ENCODE data around the gene FNDC5.

Gene FNDC5

GRCh38 chr1:32863881-32864245 lies 6.8 kb downstream of the FNDC5 start:
- H3K4me2 ChIP-seq (ENCODE audit: low read length), result no peak overlapping the region
- no peaks in the 10 kb centered on the region for H3K4me1 ChIP-seq (ENCODE audit: control insufficient read depth in 1 of 2, insufficient read depth in 2 of 2, low read length in 2 of 2)
- no peak overlapping the region for H4K12ac ChIP-seq (ENCODE audit: low read depth, low read length)
- H2AK5ac ChIP-seq (ENCODE audit: low read length), result no peak overlapping the region
- no peak for DNase-seq
- H3K79me2 ChIP-seq (ENCODE audit: control insufficient read depth, insufficient read depth, low read length, poor library complexity), result no peaks in the 10 kb centered on the region
- no peaks in the 10 kb centered on the region for H3K79me1 ChIP-seq (ENCODE audit: low read length)
- H2AFZ ChIP-seq (ENCODE audit: insufficient read depth, low read length, poor library complexity), result no peak overlapping the region
- H3K36me3 ChIP-seq (ENCODE audit: control insufficient read depth in 1 of 2, insufficient read depth in 2 of 2, low read length in 2 of 2), result peaks cover 0 to 6% of the 10 kb centered on the region in 2 experiments
- no peak overlapping the region for H3K4ac ChIP-seq (ENCODE audit: low read depth, low read length)
- H2BK5ac ChIP-seq (ENCODE audit: low read depth, low read length, poor library complexity), result no peak overlapping the region
- WGBS (ENCODE audit: extremely low coverage, insufficient coverage, insufficient read length), result no CpG with 5 or more reads among the region's 1 CpG
- no peaks in the 10 kb centered on the region for H3K27me3 ChIP-seq (ENCODE audit: insufficient read depth, low read length)
- no peak overlapping the region for H3K27ac ChIP-seq (ENCODE audit: low read depth, low read length)
- H2BK120ac ChIP-seq (ENCODE audit: insufficient read depth, low read length, poor library complexity), result no peak overlapping the region
- no peak overlapping the region for H4K91ac ChIP-seq (ENCODE audit: low read depth, low read length)
- H3K18ac ChIP-seq (ENCODE audit: low read length), result no peak overlapping the region
- H4K8ac ChIP-seq (ENCODE audit: low read depth, low read length), result no peak overlapping the region
- peaks cover 2% of the 10 kb centered on the region for H3K9me3 ChIP-seq (ENCODE audit: insufficient read depth, low read depth, low read length)
- H3K9ac ChIP-seq (ENCODE audit: low read length), result no peak overlapping the region
- no peak overlapping the region for H3K23ac ChIP-seq (ENCODE audit: low read length)
- no peak overlapping the region for H2BK12ac ChIP-seq (ENCODE audit: low read length)
- H3K4me3 ChIP-seq (ENCODE audit: low read depth, low read length), result no peak overlapping the region
- H3K14ac ChIP-seq (ENCODE audit: low read length), result no peak overlapping the region

- Histone ChIP-seq H3K36me3 (ENCODE audit: control insufficient read depth in 1 of 2, insufficient read depth in 2 of 2, low read length in 2 of 2) (peaks cover 0 to 6% of the 10 kb centered on the region in 2 experiments), H2BK5ac (ENCODE audit: low read depth, low read length, poor library complexity) (no peak overlapping the region), H2BK120ac (ENCODE audit: insufficient read depth, low read length, poor library complexity) (no peak overlapping the region)
These were observed 7.4 kb downstream of the FNDC5 start for GRCh38 chr1:32863218-32863880.

GRCh38 chr1:32861904-32862695 lies 8.6 kb downstream of the FNDC5 start:
- no peak overlapping the region for H3K4me3 ChIP-seq (ENCODE audit: low read depth, low read length)
- no peak overlapping the region for H2AFZ ChIP-seq (ENCODE audit: insufficient read depth, low read length, poor library complexity)
- H2BK5ac ChIP-seq (ENCODE audit: low read depth, low read length, poor library complexity), result no peak overlapping the region
- DNase-seq, result no peak
- H3K23ac ChIP-seq (ENCODE audit: low read length), result no peak overlapping the region
- H4K91ac ChIP-seq (ENCODE audit: low read depth, low read length), result no peak overlapping the region
- no peak overlapping the region for H3K27ac ChIP-seq (ENCODE audit: low read depth, low read length)
- H3K27me3 ChIP-seq (ENCODE audit: insufficient read depth, low read length), result no peaks in the 10 kb centered on the region
- no peak overlapping the region for H3K9ac ChIP-seq (ENCODE audit: low read length)
- WGBS (ENCODE audit: extremely low coverage, insufficient coverage, insufficient read length), result no CpG with 5 or more reads among the region's 3 CpGs
- no peak overlapping the region for H3K18ac ChIP-seq (ENCODE audit: low read length)
- H3K4me1 ChIP-seq (ENCODE audit: control insufficient read depth in 1 of 2, insufficient read depth in 2 of 2, low read length in 2 of 2), result no peaks in the 10 kb centered on the region
- no peak overlapping the region for H3K4me2 ChIP-seq (ENCODE audit: low read length)
- peaks cover 2% of the 10 kb centered on the region for H3K9me3 ChIP-seq (ENCODE audit: insufficient read depth, low read depth, low read length)
- H3K14ac ChIP-seq (ENCODE audit: low read length), result no peak overlapping the region
- H3K79me1 ChIP-seq (ENCODE audit: low read length), result no peaks in the 10 kb centered on the region
- no peaks in the 10 kb centered on the region for H3K79me2 ChIP-seq (ENCODE audit: control insufficient read depth, insufficient read depth, low read length, poor library complexity)
- no peak overlapping the region for H3K4ac ChIP-seq (ENCODE audit: low read depth, low read length)
- peaks cover 0 to 8% of the 10 kb centered on the region in 2 experiments for H3K36me3 ChIP-seq (ENCODE audit: control insufficient read depth in 1 of 2, insufficient read depth in 2 of 2, low read length in 2 of 2)
- no peak overlapping the region for H4K8ac ChIP-seq (ENCODE audit: low read depth, low read length)
- H2BK12ac ChIP-seq (ENCODE audit: low read length), result no peak overlapping the region
- H2BK120ac ChIP-seq (ENCODE audit: insufficient read depth, low read length, poor library complexity), result no peak overlapping the region
- no peak overlapping the region for H2AK5ac ChIP-seq (ENCODE audit: low read length)
- no peak overlapping the region for H4K12ac ChIP-seq (ENCODE audit: low read depth, low read length)

More at GRCh38 chr1:32863218-32863880, 7.4 kb downstream of the FNDC5 start:
- no peak overlapping the region for H3K4me3 ChIP-seq (ENCODE audit: low read depth, low read length)
- no peak overlapping the region for H3K4ac ChIP-seq (ENCODE audit: low read depth, low read length)
- DNase-seq, result no peak
- WGBS (ENCODE audit: extremely low coverage, insufficient coverage, insufficient read length), result no CpG with 5 or more reads among the region's 4 CpGs
- no peak overlapping the region for H2AFZ ChIP-seq (ENCODE audit: insufficient read depth, low read length, poor library complexity)
- H4K12ac ChIP-seq (ENCODE audit: low read depth, low read length), result no peak overlapping the region
- no peak overlapping the region for H3K14ac ChIP-seq (ENCODE audit: low read length)
- no peak overlapping the region for H3K4me2 ChIP-seq (ENCODE audit: low read length)
- H3K9ac ChIP-seq (ENCODE audit: low read length), result no peak overlapping the region
- no peak overlapping the region for H4K8ac ChIP-seq (ENCODE audit: low read depth, low read length)
- no peak overlapping the region for H3K18ac ChIP-seq (ENCODE audit: low read length)
- H3K27ac ChIP-seq (ENCODE audit: low read depth, low read length), result no peak overlapping the region
- H3K23ac ChIP-seq (ENCODE audit: low read length), result no peak overlapping the region
- no peak overlapping the region for H2AK5ac ChIP-seq (ENCODE audit: low read length)
- no peak overlapping the region for H2BK12ac ChIP-seq (ENCODE audit: low read length)
- H4K91ac ChIP-seq (ENCODE audit: low read depth, low read length), result no peak overlapping the region
- H3K27me3 ChIP-seq (ENCODE audit: insufficient read depth, low read length), result no peaks in the 10 kb centered on the region
- no peaks in the 10 kb centered on the region for H3K79me2 ChIP-seq (ENCODE audit: control insufficient read depth, insufficient read depth, low read length, poor library complexity)
- peaks cover 2% of the 10 kb centered on the region for H3K9me3 ChIP-seq (ENCODE audit: insufficient read depth, low read depth, low read length)
- H3K4me1 ChIP-seq (ENCODE audit: control insufficient read depth in 1 of 2, insufficient read depth in 2 of 2, low read length in 2 of 2), result no peaks in the 10 kb centered on the region
- H3K79me1 ChIP-seq (ENCODE audit: low read length), result no peaks in the 10 kb centered on the region

GRCh38 chr1:32860566-32860965 lies 10.1 kb downstream of the FNDC5 start:
- H4K91ac ChIP-seq (ENCODE audit: low read depth, low read length), result no peak overlapping the region
- H2AFZ ChIP-seq (ENCODE audit: insufficient read depth, low read length, poor library complexity), result no peak overlapping the region
- no peak overlapping the region for H2AK5ac ChIP-seq (ENCODE audit: low read length)
- H3K79me2 ChIP-seq (ENCODE audit: control insufficient read depth, insufficient read depth, low read length, poor library complexity), result no peaks in the 10 kb centered on the region
- no peak overlapping the region for H3K9ac ChIP-seq (ENCODE audit: low read length)
- no peak overlapping the region for H4K8ac ChIP-seq (ENCODE audit: low read depth, low read length)
- H3K4ac ChIP-seq (ENCODE audit: low read depth, low read length), result no peak overlapping the region
- H3K4me3 ChIP-seq (ENCODE audit: low read depth, low read length), result no peak overlapping the region
- H3K9me3 ChIP-seq (ENCODE audit: insufficient read depth, low read depth, low read length), result peaks cover 2% of the 10 kb centered on the region
- no peak overlapping the region for H3K18ac ChIP-seq (ENCODE audit: low read length)
- H3K4me1 ChIP-seq (ENCODE audit: control insufficient read depth in 1 of 2, insufficient read depth in 2 of 2, low read length in 2 of 2), result no peaks in the 10 kb centered on the region
- H2BK5ac ChIP-seq (ENCODE audit: low read depth, low read length, poor library complexity), result no peak overlapping the region
- no peak for DNase-seq
- no peak overlapping the region for H3K4me2 ChIP-seq (ENCODE audit: low read length)
- no peaks in the 10 kb centered on the region for H3K27me3 ChIP-seq (ENCODE audit: insufficient read depth, low read length)
- no peak overlapping the region for H3K27ac ChIP-seq (ENCODE audit: low read depth, low read length)
- no peak overlapping the region for H4K12ac ChIP-seq (ENCODE audit: low read depth, low read length)
- H2BK120ac ChIP-seq (ENCODE audit: insufficient read depth, low read length, poor library complexity), result no peak overlapping the region
- H3K36me3 ChIP-seq (ENCODE audit: control insufficient read depth in 1 of 2, insufficient read depth in 2 of 2, low read length in 2 of 2), result peaks cover 2 to 14% of the 10 kb centered on the region in 2 experiments
- no peak overlapping the region for H2BK12ac ChIP-seq (ENCODE audit: low read length)
- H3K23ac ChIP-seq (ENCODE audit: low read length), result no peak overlapping the region
- no peaks in the 10 kb centered on the region for H3K79me1 ChIP-seq (ENCODE audit: low read length)
- no peak overlapping the region for H3K14ac ChIP-seq (ENCODE audit: low read length)
